HEK293 (cell line): ENCODE results near the gene LAMP1.

Experiments used
- CTCF ChIA-PET: fragments of 350-600 bp; formaldehyde crosslinking; extraction: SDS; loops from one replicate; lab custom pipeline; 2021; ENCODE audit warnings: antibody characterized with exemption; lab: Yijun Ruan, JAX
- POLR2A ChIA-PET: fragments of 300-600 bp; formaldehyde crosslinking; extraction: SDS; loops from one replicate; lab custom pipeline; 2020; ENCODE audit warnings: antibody characterized with exemption, inconsistent platforms; lab: Yijun Ruan, JAX
- H3K27ac ChIP-seq: fragments of 200-500 bp; sonication (Bioruptor generic); 2 replicates; pipeline ENCODE4 v1.5.1; 2014; ENCODE audit warnings: low read depth, low read length, control low read depth, inconsistent platforms; ENCODE audit errors: extremely low read depth
- H3K36me3 ChIP-seq, 2 experiments: fragments of 200-500 bp in 1 of 2; sonication (Bioruptor generic) in 1 of 2; 1 replicate in 1 of 2; 2 replicates in 1 of 2; pipeline ENCODE4 v1.5.1; 2014 to 2017; ENCODE audit warnings: inconsistent platforms in 2 of 2, low read length in 2 of 2; ENCODE audit not compliant: control insufficient read depth in 2 of 2, insufficient read depth in 1 of 2
- H3K4me1 ChIP-seq: fragments of 200-500 bp; sonication (Bioruptor generic); 2 replicates; pipeline ENCODE4 v1.5.1; 2014; ENCODE audit warnings: mild to moderate bottlenecking, low read length, inconsistent platforms; ENCODE audit not compliant: control insufficient read depth, insufficient read depth
- H3K4me3 ChIP-seq: 2 replicates; pipeline ENCODE4 v1.5.1; 2011; ENCODE audit warnings: low read depth, mild to moderate bottlenecking, control low read depth, low read length, moderate library complexity
- H3K9me3 ChIP-seq: fragments of 200-500 bp; sonication (Bioruptor generic); 2 replicates; pipeline ENCODE4 v1.5.1; 2014; ENCODE audit warnings: low read depth, low read length, inconsistent platforms; ENCODE audit not compliant: control insufficient read depth, insufficient read depth
- BCL11A ChIP-seq: fragments of 450-650 bp; formaldehyde crosslinking; IDR thresholded peaks from 2 replicates; pipeline ENCODE4 v1.5.1; 2016; ENCODE audit warnings: low read depth, missing biosample characterization, missing genetic modification characterization
- EGR2 ChIP-seq: fragments of 450-650 bp; formaldehyde crosslinking; IDR thresholded peaks from 2 replicates; pipeline ENCODE4 v1.5.1; 2016; ENCODE audit warnings: low read depth, missing biosample characterization, missing genetic modification characterization
- GLI4 ChIP-seq: fragments of 450-650 bp; formaldehyde crosslinking; IDR thresholded peaks from 2 replicates; pipeline ENCODE4 v1.5.1; 2016; ENCODE audit warnings: missing biosample characterization, missing genetic modification characterization
- HOXD13 ChIP-seq: sonication (generic); formaldehyde crosslinking; IDR thresholded peaks from 2 replicates; pipeline ENCODE4 v1.8.0; 2022; ENCODE audit warnings: missing genetic modification reagents, borderline replicate concordance
- KLF7 ChIP-seq: fragments of 450-650 bp; formaldehyde crosslinking; IDR thresholded peaks from 2 replicates; pipeline ENCODE4 v1.5.1; 2016; ENCODE audit warnings: missing biosample characterization, missing genetic modification characterization, borderline replicate concordance
- PATZ1 ChIP-seq: fragments of 450-650 bp; formaldehyde crosslinking; IDR thresholded peaks from 2 replicates; pipeline ENCODE4 v1.5.1; 2016; ENCODE audit warnings: missing biosample characterization, missing genetic modification characterization
- SETDB1 ChIP-seq: IDR thresholded peaks from one replicate; pipeline ENCODE4 v1.6.1; 2017; ENCODE audit warnings: mild to moderate bottlenecking, low read length, moderate library complexity, mixed read lengths; ENCODE audit not compliant: insufficient read length
- SP3 ChIP-seq: fragments of 450-650 bp; formaldehyde crosslinking; IDR thresholded peaks from 2 replicates; pipeline ENCODE4 v1.5.1; 2016; ENCODE audit warnings: missing biosample characterization, missing genetic modification characterization
- WT1 ChIP-seq: fragments of 450-650 bp; formaldehyde crosslinking; IDR thresholded peaks from 2 replicates; pipeline ENCODE4 v1.5.1; 2016; ENCODE audit warnings: missing biosample characterization, missing genetic modification characterization
- ZEB2 ChIP-seq: fragments of 450-650 bp; formaldehyde crosslinking; IDR thresholded peaks from 2 replicates; pipeline ENCODE4 v1.5.1; 2016; ENCODE audit warnings: missing biosample characterization, missing genetic modification characterization
- ZNF112 ChIP-seq: fragments of 450-650 bp; formaldehyde crosslinking; IDR thresholded peaks from 2 replicates; pipeline ENCODE4 v1.5.0; 2017; ENCODE audit warnings: missing biosample characterization, missing genetic modification characterization
- ZNF138 ChIP-seq: fragments of 450-650 bp; formaldehyde crosslinking; IDR thresholded peaks from 2 replicates; pipeline ENCODE4 v1.5.1; 2016; ENCODE audit warnings: missing biosample characterization, missing genetic modification characterization, borderline replicate concordance
- ZNF223 ChIP-seq: fragments of 450-650 bp; formaldehyde crosslinking; IDR thresholded peaks from 2 replicates; pipeline ENCODE4 v1.5.1; 2016; ENCODE audit warnings: missing biosample characterization, missing genetic modification characterization
- ZNF274 ChIP-seq, 2 experiments: fragments of 200-500 bp in 1 of 2; fragments of 450-650 bp in 1 of 2; sonication (Bioruptor generic) in 1 of 2; formaldehyde crosslinking in 1 of 2; IDR thresholded peaks; 2 replicates each; pipeline versions ENCODE4 v1.5.1 to v1.6.1; 2014 to 2016; ENCODE audit warnings: borderline replicate concordance in 1 of 2, inconsistent platforms in 1 of 2, low read length in 1 of 2, missing biosample characterization in 1 of 2, missing genetic modification characterization in 1 of 2
- ZNF311 ChIP-seq: fragments of 450-650 bp; formaldehyde crosslinking; IDR thresholded peaks from 2 replicates; pipeline ENCODE4 v1.5.1; 2017; ENCODE audit warnings: missing biosample characterization, missing genetic modification characterization, borderline replicate concordance
- ZNF37A ChIP-seq: fragments of 450-650 bp; IDR thresholded peaks from 2 replicates; pipeline ENCODE4 v1.5.1; 2018; ENCODE audit warnings: missing biosample characterization, missing genetic modification characterization
- ZNF398 ChIP-seq: fragments of 450-650 bp; formaldehyde crosslinking; IDR thresholded peaks from 2 replicates; pipeline ENCODE4 v1.5.1; 2017; ENCODE audit warnings: missing biosample characterization, missing genetic modification characterization
- ZNF426 ChIP-seq: fragments of 450-650 bp; formaldehyde crosslinking; IDR thresholded peaks from 2 replicates; pipeline ENCODE4 v1.5.1; 2017; ENCODE audit warnings: missing biosample characterization, missing genetic modification characterization, mild to moderate bottlenecking, inconsistent platforms, moderate library complexity
- ZNF473 ChIP-seq: fragments of 450-650 bp; formaldehyde crosslinking; IDR thresholded peaks from 2 replicates; pipeline ENCODE4 v1.5.1; 2017; ENCODE audit warnings: missing biosample characterization, missing genetic modification characterization
- ZNF544 ChIP-seq: fragments of 450-650 bp; formaldehyde crosslinking; IDR thresholded peaks from 2 replicates; pipeline ENCODE4 v1.5.0; 2017; ENCODE audit warnings: missing biosample characterization, missing genetic modification characterization
- ZNF549 ChIP-seq: fragments of 450-650 bp; IDR thresholded peaks from 2 replicates; pipeline ENCODE4 v1.5.1; 2018; ENCODE audit warnings: missing biosample characterization, missing genetic modification characterization, mild to moderate bottlenecking, inconsistent platforms, moderate library complexity
- ZNF555 ChIP-seq: fragments of 450-650 bp; formaldehyde crosslinking; conservative IDR thresholded peaks from 2 replicates; pipeline ENCODE4 v1.5.1; 2017; ENCODE audit warnings: missing biosample characterization, mild to moderate bottlenecking, missing genetic modification characterization, inconsistent platforms
- ZNF560 ChIP-seq: fragments of 450-650 bp; formaldehyde crosslinking; IDR thresholded peaks from 2 replicates; pipeline ENCODE4 v1.5.1; 2017; ENCODE audit warnings: missing biosample characterization, missing genetic modification characterization, borderline replicate concordance
- ZNF610 ChIP-seq: fragments of 450-650 bp; formaldehyde crosslinking; IDR thresholded peaks from 2 replicates; pipeline ENCODE4 v1.5.1; 2016; ENCODE audit warnings: missing biosample characterization, missing genetic modification characterization, borderline replicate concordance
- ZNF664 ChIP-seq: fragments of 450-650 bp; formaldehyde crosslinking; IDR thresholded peaks from 2 replicates; pipeline ENCODE4 v1.5.1; 2016; ENCODE audit warnings: missing biosample characterization, missing genetic modification characterization
- ZNF843 ChIP-seq: fragments of 450-650 bp; formaldehyde crosslinking; IDR thresholded peaks from 2 replicates; pipeline ENCODE4 v1.5.1; 2016; ENCODE audit warnings: missing biosample characterization, missing genetic modification characterization
- TF ChIP-seq, protein P1 (sequence below): fragments of 450-650 bp; formaldehyde crosslinking; IDR thresholded peaks from 2 replicates; pipeline ENCODE4 v1.5.0; 2017; ENCODE audit warnings: missing biosample characterization, missing genetic modification characterization, borderline replicate concordance

LAMP1 gene

DNA sequence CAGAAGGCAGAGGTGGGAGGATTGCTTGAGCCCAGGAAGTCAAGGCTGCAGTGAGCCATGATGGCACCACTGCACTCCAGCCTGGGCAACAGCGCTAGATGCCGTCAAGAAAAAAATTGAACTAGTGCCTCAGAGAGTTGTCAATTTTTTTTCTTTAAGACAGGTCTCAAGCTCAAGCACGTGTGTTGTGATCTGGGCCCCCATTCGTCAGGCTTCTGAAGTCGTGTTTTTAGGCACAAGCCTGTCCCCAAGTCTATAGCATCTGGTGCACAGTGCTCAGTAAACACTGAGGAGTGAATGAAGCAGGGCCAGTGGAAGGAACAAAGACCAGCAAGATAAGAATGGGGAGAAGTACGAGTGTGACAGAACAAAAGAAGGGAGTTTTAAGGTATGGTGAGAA lies 23.7 kb upstream of the LAMP1 start:
- Histone ChIP-seq H3K27ac (no peak overlapping the region), H3K4me1 (no peaks in the 10 kb centered on the region), H3K4me3 (no peak overlapping the region), H3K36me3 (no peaks in the 10 kb centered on the region)
- TF ChIP-seq KLF7 (tag by site-specific recombination) (no peak), ZNF223 (tag by site-specific recombination) (no peak), WT1 (tag by site-specific recombination) (no peak), ZNF398 (tag by site-specific recombination) (no peak), SP3 (no peak), ZEB2 (tag by site-specific recombination) (no peak), ZNF843 (no peak), ZNF274 (IDR thresholded peaks at IDR 0.05; ENCODE audit: low read length) (no peak), ZNF274 (tag by site-specific recombination; IDR thresholded peaks at IDR 0.05; ENCODE audit: borderline replicate concordance) (no peak), ZNF112 (tag by site-specific recombination) (no peak), PATZ1 (no peak), ZNF610 (no peak), BCL11A (tag by site-specific recombination) (no peak), ZNF311 (tag by site-specific recombination) (no peak), ZNF473 (no peak)
- TF ChIP-seq, protein P1, sequence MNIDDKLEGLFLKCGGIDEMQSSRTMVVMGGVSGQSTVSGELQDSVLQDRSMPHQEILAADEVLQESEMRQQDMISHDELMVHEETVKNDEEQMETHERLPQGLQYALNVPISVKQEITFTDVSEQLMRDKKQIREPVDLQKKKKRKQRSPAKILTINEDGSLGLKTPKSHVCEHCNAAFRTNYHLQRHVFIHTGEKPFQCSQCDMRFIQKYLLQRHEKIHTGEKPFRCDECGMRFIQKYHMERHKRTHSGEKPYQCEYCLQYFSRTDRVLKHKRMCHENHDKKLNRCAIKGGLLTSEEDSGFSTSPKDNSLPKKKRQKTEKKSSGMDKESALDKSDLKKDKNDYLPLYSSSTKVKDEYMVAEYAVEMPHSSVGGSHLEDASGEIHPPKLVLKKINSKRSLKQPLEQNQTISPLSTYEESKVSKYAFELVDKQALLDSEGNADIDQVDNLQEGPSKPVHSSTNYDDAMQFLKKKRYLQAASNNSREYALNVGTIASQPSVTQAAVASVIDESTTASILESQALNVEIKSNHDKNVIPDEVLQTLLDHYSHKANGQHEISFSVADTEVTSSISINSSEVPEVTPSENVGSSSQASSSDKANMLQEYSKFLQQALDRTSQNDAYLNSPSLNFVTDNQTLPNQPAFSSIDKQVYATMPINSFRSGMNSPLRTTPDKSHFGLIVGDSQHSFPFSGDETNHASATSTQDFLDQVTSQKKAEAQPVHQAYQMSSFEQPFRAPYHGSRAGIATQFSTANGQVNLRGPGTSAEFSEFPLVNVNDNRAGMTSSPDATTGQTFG (tag by site-specific recombination): no peak
- TF ChIP-seq, all 188 proteins: peak for 0
- ChIA-PET POLR2A (no interaction called here), CTCF (interaction anchor here (1.2 kb wide), 1 partner anchor 19 kb away, joined by 4 read pairs; no protein-coding TSS in a partner anchor)
- H3K9me3 ChIP-seq: no peaks in the 10 kb centered on the region

- POLR2A ChIA-PET: no interaction called here
- H3K27ac ChIP-seq: no peak overlapping the region
Observed at GRCh38 chr13:113273851-113274590, 23.0 kb upstream of the LAMP1 start.

More at GRCh38 chr13:113273851-113274590, 23.0 kb upstream of the LAMP1 start:
- Histone ChIP-seq H3K36me3 (no peaks in the 10 kb centered on the region), H3K4me1 (no peaks in the 10 kb centered on the region), H3K9me3 (no peaks in the 10 kb centered on the region), H3K4me3 (no peak overlapping the region)
- TF ChIP-seq ZNF138 (tag by site-specific recombination) (no peak), ZNF560 (tag by site-specific recombination) (no peak), ZNF473 (no peak), GLI4 (tag by site-specific recombination) (no peak), ZNF37A (tag by site-specific recombination) (no peak), ZNF549 (tag by site-specific recombination) (no peak), ZNF664 (tag by site-specific recombination) (no peak), ZNF555 (tag by site-specific recombination) (no peak), ZNF544 (tag by site-specific recombination) (no peak), EGR2 (no peak), ZNF426 (tag by site-specific recombination) (no peak), HOXD13 (no peak), ZNF843 (no peak), SETDB1 (no peak)
- CTCF ChIA-PET: interaction anchor here (0.6 to 1.0 kb wide), 6 partner anchors 33 to 117 kb away, joined by 3 to 7 read pairs (median 3); no protein-coding TSS in a partner anchor
